Effector memory CD4-positive, alpha-beta T cell (primary cell): ENCODE results near the gene PDCD6IP.
"Not testable (repeated sequence)": the region's sequence is repeated elsewhere in the genome, so short reads cannot be mapped to it uniquely, and the experiment has no call there.

Source experiments
- DNase-seq, 3 donors: peaks; one replicate each; pipeline ENCODE4 v3.0.0-alpha.2; 2020
- H3K27ac ChIP-seq: 2 replicates; pipeline ENCODE4 v1.7.0; 2013; ENCODE audit warnings: mild to moderate bottlenecking, low read length, moderate library complexity; ENCODE audit not compliant: insufficient read depth, poor library complexity, severe bottlenecking
- H3K27me3 ChIP-seq: replicated peaks from 2 replicates; pipeline ENCODE4 v1.7.0; 2013; ENCODE audit warnings: mild to moderate bottlenecking, low read length; ENCODE audit not compliant: insufficient read depth, control insufficient read depth, poor library complexity, severe bottlenecking
- H3K36me3 ChIP-seq: 2 replicates; pipeline ENCODE4 v1.7.0; 2013; ENCODE audit warnings: mild to moderate bottlenecking, low read length, moderate library complexity; ENCODE audit not compliant: control insufficient read depth, insufficient read depth
- H3K4me1 ChIP-seq: 2 replicates; pipeline ENCODE4 v1.7.0; 2013; ENCODE audit warnings: low read length, mild to moderate bottlenecking; ENCODE audit not compliant: control insufficient read depth, insufficient read depth, poor library complexity, severe bottlenecking
- H3K4me3 ChIP-seq: 2 replicates; pipeline ENCODE4 v1.7.0; 2013; ENCODE audit warnings: low read length, low read depth, mild to moderate bottlenecking; ENCODE audit not compliant: insufficient read depth, poor library complexity, severe bottlenecking
- H3K9me3 ChIP-seq: 2 replicates; pipeline ENCODE4 v1.7.0; 2013; ENCODE audit warnings: mild to moderate bottlenecking, low read length, moderate library complexity; ENCODE audit not compliant: control insufficient read depth

Gene PDCD6IP

GRCh38 chr3:33823821-33824220 is 25.4 kb downstream of the PDCD6IP start:
- Histone ChIP-seq H3K9me3 (no peaks in the 10 kb centered on the region), H3K4me1 (no peaks in the 10 kb centered on the region), H3K4me3 (no peak overlapping the region), H3K27ac (no peak overlapping the region), H3K36me3 (peaks cover 43% of the 10 kb centered on the region), H3K27me3 (no peaks in the 10 kb centered on the region)
- no peak for DNase-seq

GRCh38 chr3:33825111-33825510 is 26.7 kb downstream of the PDCD6IP start:
- no peak overlapping the region for H3K27ac ChIP-seq
- DNase-seq: no peak
- H3K9me3 ChIP-seq: no peaks in the 10 kb centered on the region
- peaks cover 49% of the 10 kb centered on the region for H3K36me3 ChIP-seq
- H3K27me3 ChIP-seq: no peaks in the 10 kb centered on the region
- no peak overlapping the region for H3K4me3 ChIP-seq
- no peaks in the 10 kb centered on the region for H3K4me1 ChIP-seq

GRCh38 chr3:33826206-33826605 is 27.8 kb downstream of the PDCD6IP start:
- H3K4me3 ChIP-seq: no peak overlapping the region
- H3K27ac ChIP-seq: no peak overlapping the region
- DNase-seq: no peak
- H3K9me3 ChIP-seq: no peaks in the 10 kb centered on the region
- no peaks in the 10 kb centered on the region for H3K27me3 ChIP-seq
- no peaks in the 10 kb centered on the region for H3K4me1 ChIP-seq
- peaks cover 52% of the 10 kb centered on the region for H3K36me3 ChIP-seq

GRCh38 chr3:33826688-33827087 is 28.3 kb downstream of the PDCD6IP start:
- no peak overlapping the region for H3K4me3 ChIP-seq
- no peak overlapping the region for H3K27ac ChIP-seq
- peaks cover 53% of the 10 kb centered on the region for H3K36me3 ChIP-seq
- no peaks in the 10 kb centered on the region for H3K4me1 ChIP-seq
- DNase-seq: no peak
- H3K9me3 ChIP-seq: no peaks in the 10 kb centered on the region
- no peaks in the 10 kb centered on the region for H3K27me3 ChIP-seq

- no peak for DNase-seq
- H3K27ac ChIP-seq: no peak overlapping the region
- H3K36me3 ChIP-seq: peaks cover 40% of the 10 kb centered on the region
- no peak overlapping the region for H3K4me3 ChIP-seq
- no peaks in the 10 kb centered on the region for H3K4me1 ChIP-seq
- H3K27me3 ChIP-seq: no peaks in the 10 kb centered on the region
- no peaks in the 10 kb centered on the region for H3K9me3 ChIP-seq
Observed at GRCh38 chr3:33829720-33830119, 31.3 kb downstream of the PDCD6IP start.

GRCh38 chr3:33831053-33831452 is 32.6 kb downstream of the PDCD6IP start:
- H3K9me3 ChIP-seq: no peaks in the 10 kb centered on the region
- DNase-seq: no peak
- H3K36me3 ChIP-seq: peaks cover 41% of the 10 kb centered on the region
- H3K27me3 ChIP-seq: no peaks in the 10 kb centered on the region
- no peak overlapping the region for H3K27ac ChIP-seq
- no peak overlapping the region for H3K4me3 ChIP-seq
- H3K4me1 ChIP-seq: no peaks in the 10 kb centered on the region

GRCh38 chr3:33833408-33834095 is 35.1 kb downstream of the PDCD6IP start:
- peaks cover 28% of the 10 kb centered on the region for H3K36me3 ChIP-seq
- no peaks in the 10 kb centered on the region for H3K9me3 ChIP-seq
- no peak overlapping the region for H3K4me3 ChIP-seq
- no peaks in the 10 kb centered on the region for H3K4me1 ChIP-seq
- no peaks in the 10 kb centered on the region for H3K27me3 ChIP-seq
- H3K27ac ChIP-seq: no peak overlapping the region
- no peak for DNase-seq

- no peaks in the 10 kb centered on the region for H3K4me1 ChIP-seq
- H3K36me3 ChIP-seq: peaks cover 32% of the 10 kb centered on the region
- H3K9me3 ChIP-seq: no peaks in the 10 kb centered on the region
- no peak overlapping the region for H3K4me3 ChIP-seq
- no peaks in the 10 kb centered on the region for H3K27me3 ChIP-seq
- no peak for DNase-seq
- H3K27ac ChIP-seq: no peak overlapping the region
Observed at GRCh38 chr3:33834096-33834453, 35.6 kb downstream of the PDCD6IP start.

GRCh38 chr3:33837182-33837581 is 38.8 kb downstream of the PDCD6IP start:
- not testable (repeated sequence) for DNase-seq, H3K27ac ChIP-seq, H3K4me3 ChIP-seq, H3K9me3 ChIP-seq, H3K4me1 ChIP-seq, H3K27me3 ChIP-seq
- H3K36me3 ChIP-seq: peaks cover 30% of the 10 kb centered on the region

GRCh38 chr3:33839283-33839682 is 40.9 kb downstream of the PDCD6IP start:
- Histone ChIP-seq H3K4me3 (no peak overlapping the region), H3K36me3 (peaks cover 30% of the 10 kb centered on the region), H3K27me3 (no peaks in the 10 kb centered on the region), H3K4me1 (no peaks in the 10 kb centered on the region), H3K9me3 (no peaks in the 10 kb centered on the region), H3K27ac (no peak overlapping the region)
- no peak for DNase-seq
